ENCODE measurements around the gene TSPAN1. TPM values are rescaled to one million over a fixed set of nuclear protein-coding genes. Genes with fewer than 3 reads are reported as not detected.

TSPAN1 gene
- total RNA-seq, 1 experiment from 2014 or later: not detected

- Histone ChIP-seq H3K9me3 (ENCODE audit: low read depth, low read length, poor library complexity, severe bottlenecking) (no peaks in the 10 kb centered on the region), H3K36me3 (ENCODE audit: insufficient read depth, low read length, poor library complexity, severe bottlenecking) (no peaks in the 10 kb centered on the region), H3K27ac (ENCODE audit: low read depth, low read length, poor library complexity, severe bottlenecking) (no peak overlapping the region), H3K4me1 (ENCODE audit: insufficient read depth, low read length, poor library complexity, severe bottlenecking) (peaks cover 22% of the 10 kb centered on the region), H3K27me3 (replicated peaks; ENCODE audit: insufficient read depth, low read depth, low read length, poor library complexity) (no peaks in the 10 kb centered on the region), H3K4me3 (ENCODE audit: low read depth, low read length, poor library complexity, severe bottlenecking) (no peak overlapping the region)
- no TSS peak for BruUV-seq (replicated peaks)
- intact Hi-C loops (cut with micrococcal nuclease; ENCODE audit: unreplicated experiment): loop anchor here (1.0 kb wide), 1 partner anchor 142 kb away; no protein-coding TSS in a partner anchor
- CTCF ChIA-PET: interaction anchor here (0.6 kb wide), 1 partner anchor 556 kb away, joined by 4 read pairs; no protein-coding TSS in a partner anchor
- no peak for TF ChIP-seq EZH2 (IDR thresholded peaks at IDR 0.05; ENCODE audit: borderline replicate concordance, low read depth, low read length, poor library complexity, severe bottlenecking)
- peak; percentile 98 for TF ChIP-seq CTCF (conservative IDR thresholded peaks at IDR 0.05; ENCODE audit: low read depth, low read length)
- peak; percentile 90 for DNase-seq (ENCODE audit: low spot score)
- POLR2A ChIA-PET (ENCODE audit: low non-redundant PET): no interaction called here
Observed at GRCh38 chr1:46179138-46180081, 4.5 kb downstream of the TSPAN1 start.

- Histone ChIP-seq H3K4me3 (ENCODE audit: low read depth, low read length, poor library complexity, severe bottlenecking) (no peak overlapping the region), H3K36me3 (ENCODE audit: insufficient read depth, low read length, poor library complexity, severe bottlenecking) (no peaks in the 10 kb centered on the region), H3K4me1 (ENCODE audit: insufficient read depth, low read length, poor library complexity, severe bottlenecking) (peaks cover 17% of the 10 kb centered on the region), H3K9me3 (ENCODE audit: low read depth, low read length, poor library complexity, severe bottlenecking) (no peaks in the 10 kb centered on the region), H3K27ac (ENCODE audit: low read depth, low read length, poor library complexity, severe bottlenecking) (no peak overlapping the region), H3K27me3 (replicated peaks; ENCODE audit: insufficient read depth, low read depth, low read length, poor library complexity) (no peaks in the 10 kb centered on the region)
- intact Hi-C loops (cut with micrococcal nuclease; ENCODE audit: unreplicated experiment): no loop called here
- no peak for DNase-seq (ENCODE audit: low spot score)
- TF ChIP-seq CTCF (conservative IDR thresholded peaks at IDR 0.05; ENCODE audit: low read depth, low read length): no peak
- no peak for TF ChIP-seq EZH2 (IDR thresholded peaks at IDR 0.05; ENCODE audit: borderline replicate concordance, low read depth, low read length, poor library complexity, severe bottlenecking)
- ChIA-PET CTCF (interaction anchor here (0.6 kb wide), 1 partner anchor 500 kb away, joined by 7 read pairs; no protein-coding TSS in a partner anchor), POLR2A (ENCODE audit: low non-redundant PET) (no interaction called here)
- no TSS peak for BruUV-seq (replicated peaks)
Observed at GRCh38 chr1:46180082-46180616, 5.3 kb downstream of the TSPAN1 start.

GRCh38 chr1:46181343-46182260, 6.7 kb downstream of the TSPAN1 start:
- no peak for TF ChIP-seq CTCF (conservative IDR thresholded peaks at IDR 0.05; ENCODE audit: low read depth, low read length)
- TF ChIP-seq EZH2 (IDR thresholded peaks at IDR 0.05; ENCODE audit: borderline replicate concordance, low read depth, low read length, poor library complexity, severe bottlenecking): no peak
- Histone ChIP-seq H3K36me3 (ENCODE audit: insufficient read depth, low read length, poor library complexity, severe bottlenecking) (no peaks in the 10 kb centered on the region), H3K27me3 (replicated peaks; ENCODE audit: insufficient read depth, low read depth, low read length, poor library complexity) (no peaks in the 10 kb centered on the region), H3K4me1 (ENCODE audit: insufficient read depth, low read length, poor library complexity, severe bottlenecking) (peaks cover 17% of the 10 kb centered on the region), H3K4me3 (ENCODE audit: low read depth, low read length, poor library complexity, severe bottlenecking) (no peak overlapping the region), H3K9me3 (ENCODE audit: low read depth, low read length, poor library complexity, severe bottlenecking) (no peaks in the 10 kb centered on the region), H3K27ac (ENCODE audit: low read depth, low read length, poor library complexity, severe bottlenecking) (no peak overlapping the region)
- DNase-seq (ENCODE audit: low spot score): peak; percentile 49
- intact Hi-C loops (cut with micrococcal nuclease; ENCODE audit: unreplicated experiment): no loop called here
- BruUV-seq (replicated peaks): no TSS peak
- ChIA-PET CTCF (interaction anchor here (1.0 to 1.2 kb wide), 2 partner anchors 42 to 142 kb away, joined by 3 to 6 read pairs; no protein-coding TSS in a partner anchor), POLR2A (ENCODE audit: low non-redundant PET) (no interaction called here)
